Measurements from ENCODE around the gene CEP152. TPM values are rescaled to one million over a fixed set of nuclear protein-coding genes. Genes with fewer than 3 reads are reported as not detected.
"Not testable (repeated sequence)": the region's sequence is repeated elsewhere in the genome, so short reads cannot be mapped to it uniquely, and the experiment has no call there.

The CEP152 gene
- 10 to 100 TPM; 26.7 to 34.0 TPM for total RNA-seq

DNA sequence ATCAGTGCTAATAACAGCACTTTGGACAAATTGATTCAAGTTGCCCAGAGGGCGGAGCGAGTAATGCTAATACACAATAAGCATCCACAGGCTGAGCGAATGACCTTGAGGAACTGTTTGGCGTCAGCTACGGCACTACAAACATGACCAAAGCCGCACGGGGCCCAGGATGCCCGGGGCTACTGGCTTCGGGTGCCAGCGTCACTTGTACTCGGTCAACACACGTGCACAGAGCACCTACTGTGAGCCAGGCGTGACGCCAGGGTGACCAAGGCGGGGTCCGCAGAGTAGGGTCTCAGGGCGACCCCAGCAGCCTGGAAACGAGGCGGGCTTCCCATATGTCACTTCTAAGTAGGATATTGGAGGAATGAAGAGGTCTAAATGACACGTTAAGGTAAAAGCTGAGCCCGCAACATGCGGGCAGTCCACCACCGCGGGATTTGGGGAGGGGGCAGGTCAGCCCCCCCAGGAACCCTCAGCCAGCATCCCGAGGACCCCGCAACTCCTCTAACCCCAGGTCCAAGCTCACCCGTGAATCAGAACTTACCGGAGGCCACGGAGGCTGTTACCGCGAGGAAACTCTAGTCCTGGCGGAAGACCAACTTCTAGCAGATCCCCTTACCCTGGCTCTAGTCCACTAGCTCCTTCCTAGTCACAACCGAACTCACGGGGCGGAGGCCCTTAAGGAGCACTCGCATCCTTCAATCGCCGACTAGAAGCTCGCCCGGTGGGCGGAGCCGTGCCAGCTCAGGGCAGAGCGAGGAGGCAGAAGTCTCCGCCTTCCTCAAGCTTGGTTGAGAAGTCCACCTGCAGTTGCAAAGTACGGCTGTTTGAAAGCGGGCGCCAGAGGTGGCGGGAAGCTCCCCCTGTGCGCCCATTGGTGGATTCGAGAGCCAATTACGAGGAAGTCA lies at the start of gene CEP152:
TSS of gene CEP152 (minus strand) at position 656 of the 911 bp plus-strand sequence. CDS start 5,420 bp downstream, outside the sequence.
- H3K27ac Mint-ChIP-seq = peak within 1 kb of the TSS; percentile 96
- H3K9me3 Mint-ChIP-seq = no peaks in the 10 kb centered on the region
- peak within 1 kb of the TSS; percentile 99 for H3K4me3 Mint-ChIP-seq
- peak; percentile 97 for ATAC-seq (replicated peaks)
- peaks cover 8% of the 10 kb centered on the region for H3K36me3 Mint-ChIP-seq (ENCODE audit: low read depth)
- H3K27me3 Mint-ChIP-seq = peaks cover 8% of the 10 kb centered on the region
- H3K4me1 Mint-ChIP-seq = peaks cover 26% of the 10 kb centered on the region

GRCh38 chr15:48859426-48859825 lies 48.6 kb upstream of the CEP152 start:
- Mint-ChIP-seq H3K36me3 (ENCODE audit: low read depth) (no peaks in the 10 kb centered on the region), H3K9me3 (no peaks in the 10 kb centered on the region), H3K27ac (no peak overlapping the region), H3K4me1 (peaks cover 5% of the 10 kb centered on the region), H3K27me3 (no peaks in the 10 kb centered on the region), H3K4me3 (no peak overlapping the region)
- no peak for ATAC-seq (replicated peaks)

GRCh38 chr15:48858401-48858800 lies 47.5 kb upstream of the CEP152 start:
- H3K9me3 Mint-ChIP-seq = no peaks in the 10 kb centered on the region

DNA sequence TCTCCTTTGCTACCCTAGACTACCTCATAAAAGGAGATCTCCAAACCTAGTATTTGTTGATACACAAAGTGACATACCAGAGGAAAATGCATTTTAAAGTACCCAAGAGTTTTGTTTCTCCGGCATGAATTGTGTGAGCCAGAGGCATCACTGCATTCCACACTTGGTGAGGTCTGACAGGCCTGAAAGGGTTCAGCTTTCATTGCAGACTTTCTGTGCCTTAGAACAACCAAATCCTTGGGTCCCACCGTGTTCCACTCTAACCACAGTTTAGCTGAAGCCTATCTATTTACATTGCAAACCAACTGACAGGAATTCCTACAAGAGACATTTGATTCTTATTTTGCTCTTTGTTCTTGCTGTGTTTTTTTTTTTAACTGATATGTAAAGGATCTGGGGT lies 46.1 kb upstream of the CEP152 start:
- no peaks in the 10 kb centered on the region for H3K9me3 Mint-ChIP-seq
- no peak for ATAC-seq (replicated peaks)
- H3K27me3 Mint-ChIP-seq = peaks cover under 1% of the 10 kb centered on the region
- no peak overlapping the region for H3K4me3 Mint-ChIP-seq
- no peaks in the 10 kb centered on the region for H3K4me1 Mint-ChIP-seq
- H3K27ac Mint-ChIP-seq = no peak overlapping the region
- no peaks in the 10 kb centered on the region for H3K36me3 Mint-ChIP-seq (ENCODE audit: low read depth)

More at GRCh38 chr15:48858401-48858800, 47.5 kb upstream of the CEP152 start:
- H3K27me3 Mint-ChIP-seq = no peaks in the 10 kb centered on the region
- H3K4me3 Mint-ChIP-seq = no peak overlapping the region
- peak; percentile 51 for ATAC-seq (replicated peaks)
- no peaks in the 10 kb centered on the region for H3K36me3 Mint-ChIP-seq (ENCODE audit: low read depth)
- peaks cover 5% of the 10 kb centered on the region for H3K4me1 Mint-ChIP-seq
- H3K27ac Mint-ChIP-seq = no peak overlapping the region

DNA sequence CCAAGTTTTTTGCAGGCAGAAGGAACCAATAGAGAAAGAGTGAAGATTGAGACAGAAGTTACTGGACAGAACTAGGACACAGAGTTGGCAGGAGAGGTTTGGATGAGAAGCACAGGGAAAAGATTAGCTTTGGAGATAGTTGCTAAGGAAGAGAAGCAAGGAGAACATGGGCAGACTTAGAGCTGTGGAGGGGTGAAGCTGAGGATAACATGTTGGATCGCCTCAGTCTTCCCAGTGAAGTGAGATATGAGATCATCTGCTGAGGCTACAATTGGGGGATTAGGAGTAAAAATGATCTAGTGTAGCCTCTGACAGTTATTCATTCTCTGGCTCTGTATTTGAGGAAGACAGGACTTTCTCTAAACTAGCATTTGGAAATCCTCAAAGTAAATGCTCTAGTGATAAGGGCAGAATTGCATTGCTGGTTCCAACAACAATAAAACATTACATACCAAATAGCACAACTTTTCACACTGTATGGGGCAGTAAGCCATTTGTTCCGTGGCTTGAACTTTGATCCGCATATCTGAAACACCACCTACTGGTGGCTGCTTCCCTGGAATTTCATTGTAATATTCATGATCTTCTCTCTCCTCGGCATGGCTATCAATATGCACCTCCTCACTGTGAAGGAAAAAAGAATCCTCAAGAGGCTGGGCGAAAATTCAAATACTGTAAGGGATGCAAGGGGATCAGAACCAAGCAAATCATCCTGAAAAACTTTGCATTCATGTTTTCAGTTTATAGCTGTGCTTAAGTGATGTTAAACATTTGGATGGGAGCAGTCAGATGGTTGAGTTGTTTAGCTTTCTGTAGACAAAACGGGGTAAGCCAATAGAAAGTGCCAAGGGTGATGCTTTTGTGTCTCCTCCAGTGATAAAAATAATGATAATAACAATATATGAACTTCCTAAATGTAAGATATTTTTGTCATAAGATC lies 44.9 kb upstream of the CEP152 start:
- peaks cover 4% of the 10 kb centered on the region for H3K27me3 Mint-ChIP-seq
- no peaks in the 10 kb centered on the region for H3K4me1 Mint-ChIP-seq
- no peaks in the 10 kb centered on the region for H3K36me3 Mint-ChIP-seq (ENCODE audit: low read depth)
- no peak overlapping the region for H3K27ac Mint-ChIP-seq
- H3K9me3 Mint-ChIP-seq = no peaks in the 10 kb centered on the region
- ATAC-seq (replicated peaks) = no peak
- H3K4me3 Mint-ChIP-seq = no peak overlapping the region

DNA sequence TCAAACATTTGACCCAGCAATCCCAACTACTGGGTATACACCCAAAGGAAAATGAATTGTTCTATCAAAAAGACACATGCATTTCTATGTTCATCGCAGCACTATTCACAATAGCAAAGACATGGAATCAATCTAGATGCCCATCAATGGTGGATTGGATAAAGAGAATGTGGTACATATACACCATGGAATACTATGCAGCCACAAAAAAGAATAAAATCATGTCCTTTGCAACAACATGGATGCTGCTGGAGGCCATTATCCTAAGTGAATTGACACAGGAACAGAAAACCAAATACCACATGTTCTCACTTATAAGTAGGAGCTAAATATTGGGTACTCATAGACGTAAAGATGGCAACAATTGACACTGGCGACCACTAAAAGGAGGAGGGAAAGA lies 43.6 kb upstream of the CEP152 start:
- not testable (repeated sequence) for H3K27me3 Mint-ChIP-seq; H3K36me3 Mint-ChIP-seq (ENCODE audit: low read depth); H3K4me1 Mint-ChIP-seq; H3K27ac Mint-ChIP-seq; ATAC-seq (replicated peaks); H3K4me3 Mint-ChIP-seq; H3K9me3 Mint-ChIP-seq

DNA sequence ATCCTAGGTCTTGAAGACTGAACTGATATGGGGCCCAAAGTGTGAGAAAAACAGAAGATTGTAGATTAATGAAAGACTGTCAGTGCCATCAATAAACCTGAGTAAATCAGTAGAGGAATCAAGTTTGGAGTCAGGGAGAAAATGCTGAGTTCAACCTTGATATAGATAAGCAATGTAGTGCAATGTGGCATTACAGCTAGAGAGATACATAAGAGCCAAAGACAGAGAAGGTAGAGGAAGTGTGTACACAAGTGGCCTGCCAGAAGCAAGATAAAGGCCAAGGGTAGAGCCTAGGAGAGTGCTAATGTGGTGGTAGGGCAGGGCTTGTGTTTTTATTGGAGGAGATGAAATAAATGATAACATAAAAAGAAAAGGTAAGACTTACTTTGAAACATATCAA lies 41.1 kb upstream of the CEP152 start:
- H3K27ac Mint-ChIP-seq = no peak overlapping the region
- H3K4me1 Mint-ChIP-seq = no peaks in the 10 kb centered on the region
- no peak overlapping the region for H3K4me3 Mint-ChIP-seq
- H3K36me3 Mint-ChIP-seq (ENCODE audit: low read depth) = no peaks in the 10 kb centered on the region
- peaks cover 12% of the 10 kb centered on the region for H3K27me3 Mint-ChIP-seq
- H3K9me3 Mint-ChIP-seq = no peaks in the 10 kb centered on the region
- no peak for ATAC-seq (replicated peaks)

DNA sequence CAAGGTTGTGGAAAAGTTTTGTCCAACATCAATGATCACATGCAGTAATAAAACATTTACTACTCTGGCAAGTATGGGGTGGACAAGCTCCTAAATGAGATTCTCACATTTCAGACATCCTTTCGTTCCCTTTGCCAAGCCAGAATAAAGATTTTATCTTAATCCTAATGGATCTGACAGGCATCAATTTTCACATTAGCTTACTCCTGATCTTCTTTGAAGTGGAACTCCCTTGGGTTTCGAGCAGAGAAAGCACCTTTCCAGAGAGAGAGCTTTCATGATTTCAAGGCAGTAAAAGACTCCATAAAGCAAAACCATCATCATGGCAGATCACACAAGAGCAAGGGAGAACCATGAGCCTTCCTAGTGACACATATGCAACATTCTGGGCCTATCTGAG lies 39.8 kb upstream of the CEP152 start:
- ATAC-seq (replicated peaks) = no peak
- H3K4me1 Mint-ChIP-seq = no peaks in the 10 kb centered on the region
- H3K27ac Mint-ChIP-seq = no peak overlapping the region
- H3K27me3 Mint-ChIP-seq = peaks cover 12% of the 10 kb centered on the region
- H3K9me3 Mint-ChIP-seq = no peaks in the 10 kb centered on the region
- no peak overlapping the region for H3K4me3 Mint-ChIP-seq
- no peaks in the 10 kb centered on the region for H3K36me3 Mint-ChIP-seq (ENCODE audit: low read depth)

- Mint-ChIP-seq H3K4me1 (no peaks in the 10 kb centered on the region), H3K4me3 (no peak overlapping the region), H3K36me3 (ENCODE audit: low read depth) (no peaks in the 10 kb centered on the region), H3K27ac (no peak overlapping the region), H3K27me3 (peaks cover 6% of the 10 kb centered on the region), H3K9me3 (no peaks in the 10 kb centered on the region)
- peak; percentile 62 for ATAC-seq (replicated peaks)
Measured at GRCh38 chr15:48845123-48845522, 34.3 kb upstream of the CEP152 start.

GRCh38 chr15:48842501-48842900 lies 31.6 kb upstream of the CEP152 start:
- no peaks in the 10 kb centered on the region for H3K4me1 Mint-ChIP-seq
- H3K27me3 Mint-ChIP-seq = peaks cover 8% of the 10 kb centered on the region
- no peaks in the 10 kb centered on the region for H3K9me3 Mint-ChIP-seq
- H3K36me3 Mint-ChIP-seq (ENCODE audit: low read depth) = no peaks in the 10 kb centered on the region
- no peak for ATAC-seq (replicated peaks)
- no peak overlapping the region for H3K27ac Mint-ChIP-seq
- H3K4me3 Mint-ChIP-seq = no peak overlapping the region

DNA sequence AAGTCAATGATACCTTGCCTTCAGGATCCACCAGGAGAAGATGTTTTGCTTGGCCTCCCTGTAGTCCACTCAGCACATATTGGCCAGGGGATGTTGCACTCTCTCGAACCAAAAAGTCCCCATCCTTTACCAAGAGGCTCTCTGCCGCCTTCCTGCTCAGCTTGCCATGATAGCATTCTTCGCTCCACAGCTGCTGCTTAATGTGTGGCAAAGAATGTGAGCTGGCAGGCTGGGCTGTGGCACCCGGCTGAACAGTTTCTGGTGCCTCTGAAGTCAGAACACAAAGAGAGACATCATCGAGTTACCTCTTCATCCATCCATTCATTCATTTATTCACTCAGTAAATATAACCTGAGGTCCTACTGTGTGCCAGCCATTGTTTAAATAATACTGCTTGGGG lies 23.9 kb upstream of the CEP152 start:
- Mint-ChIP-seq H3K27ac (no peak overlapping the region), H3K9me3 (no peaks in the 10 kb centered on the region)

DNA sequence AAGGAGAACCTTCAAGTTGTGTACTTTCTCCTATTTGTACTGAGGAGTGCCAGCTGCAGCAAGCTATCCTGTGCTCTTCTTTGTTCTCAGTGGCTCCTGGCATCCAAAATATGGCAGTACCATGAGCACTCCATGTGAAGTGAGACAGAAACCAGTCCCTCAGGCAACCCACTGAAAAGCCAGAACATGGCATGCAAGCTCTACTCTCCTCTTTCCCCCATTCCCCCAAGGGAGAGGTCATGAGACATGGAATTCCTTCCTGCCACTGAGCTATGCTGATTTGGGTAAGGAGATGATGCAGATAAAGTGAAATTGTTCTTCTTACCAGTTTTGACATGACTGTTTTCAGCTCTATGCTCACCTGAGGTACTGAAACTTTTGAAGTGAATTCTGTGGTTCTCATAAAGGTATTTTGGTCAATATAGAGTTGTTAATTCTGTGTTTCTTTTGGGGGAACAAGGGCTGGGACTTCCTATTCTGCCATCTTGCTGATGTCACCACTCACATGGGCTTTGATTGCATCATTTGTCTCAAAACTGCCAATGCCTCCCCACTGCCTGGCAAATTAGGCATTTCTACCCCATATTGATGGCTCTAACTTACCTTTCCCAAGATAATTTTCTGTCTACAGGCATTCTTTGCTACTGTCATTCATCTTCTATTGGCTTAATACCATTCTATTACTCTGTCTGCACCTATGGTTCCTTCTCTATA lies 22.8 kb upstream of the CEP152 start:
- Mint-ChIP-seq H3K27me3 (peaks cover 44% of the 10 kb centered on the region), H3K4me3 (no peak overlapping the region), H3K9me3 (no peaks in the 10 kb centered on the region), H3K36me3 (ENCODE audit: low read depth) (no peaks in the 10 kb centered on the region), H3K4me1 (no peaks in the 10 kb centered on the region), H3K27ac (no peak overlapping the region)
- no peak for ATAC-seq (replicated peaks)

More for the DNA sequence above, 23.9 kb upstream of the CEP152 start:
- Mint-ChIP-seq H3K4me1 (no peaks in the 10 kb centered on the region), H3K36me3 (ENCODE audit: low read depth) (no peaks in the 10 kb centered on the region), H3K4me3 (no peak overlapping the region), H3K27me3 (peaks cover 39% of the 10 kb centered on the region)
- ATAC-seq (replicated peaks) = no peak

- Mint-ChIP-seq H3K27me3 (peaks cover 37% of the 10 kb centered on the region), H3K4me1 (no peaks in the 10 kb centered on the region), H3K4me3 (no peak overlapping the region), H3K9me3 (no peaks in the 10 kb centered on the region), H3K36me3 (ENCODE audit: low read depth) (no peaks in the 10 kb centered on the region), H3K27ac (no peak overlapping the region)
- ATAC-seq (replicated peaks) = no peak
Measured at GRCh38 chr15:48832648-48833047, 21.8 kb upstream of the CEP152 start.

DNA sequence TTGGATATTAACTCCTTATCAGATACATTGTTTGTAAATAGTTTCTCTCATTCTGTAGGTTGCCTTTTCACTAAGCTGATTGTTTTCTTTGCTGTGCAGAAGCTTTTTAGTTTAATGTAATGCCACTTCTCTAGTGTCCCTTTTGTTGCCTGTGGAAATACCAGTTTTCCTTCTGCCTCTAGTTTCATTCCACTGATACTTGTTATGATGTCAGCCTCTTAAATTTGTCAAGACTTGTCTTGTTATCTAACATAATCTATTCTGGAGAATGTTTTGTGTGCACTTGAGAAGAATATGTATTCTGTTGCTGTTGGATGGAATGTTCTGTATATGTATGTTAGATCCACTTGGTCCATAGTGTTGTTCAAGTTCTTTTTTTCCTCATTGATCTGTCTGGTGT lies 18.0 kb upstream of the CEP152 start:
- no peak for ATAC-seq (replicated peaks)
- H3K4me1 Mint-ChIP-seq = no peaks in the 10 kb centered on the region
- H3K27ac Mint-ChIP-seq = no peak overlapping the region
- H3K27me3 Mint-ChIP-seq = peaks cover 25% of the 10 kb centered on the region
- H3K9me3 Mint-ChIP-seq = no peaks in the 10 kb centered on the region
- H3K4me3 Mint-ChIP-seq = no peak overlapping the region
- no peaks in the 10 kb centered on the region for H3K36me3 Mint-ChIP-seq (ENCODE audit: low read depth)

All from activated T-helper 17 cell treated with anti-CD3 and anti-CD28 coated beads, Interleukin-2, amount 50 U/mL, for 72 hours (primary cell).